ENCODE data around the gene STPG4.

GRCh38 chr2:47043891-47044239 is 111.2 kb downstream of the STPG4 start:
- no peak for TF ChIP-seq CTCF (IDR thresholded peaks at IDR 0.05; ENCODE audit: low read length)
- no peak for TF ChIP-seq EZH2 (optimal IDR thresholded peaks at IDR 0.05; ENCODE audit: low read depth, low read length)
- no peak for TF ChIP-seq EZH2phosphoT487 (IDR thresholded peaks at IDR 0.05; ENCODE audit: low read length)

All from MM.1S (cell line).